Effector memory CD8-positive, alpha-beta T cell (primary cell): ENCODE results near the gene LRCOL1.

Experiments used
- ATAC-seq: fragments of 150-1000 bp; cut with Tn5 transposase; replicated peaks from 2 replicates; pipeline ENCODE4 v1.10.0; 2021; ENCODE audit warnings: mild to moderate bottlenecking, moderate library complexity
- DNase-seq, 3 experiments: peaks; one replicate each; pipeline ENCODE4 v3.0.0; 2021
- H3K27ac Mint-ChIP-seq, 2 donors: one replicate each; pipeline ENCODE4 v1.8.0; 2022; ENCODE audit warnings: mild to moderate bottlenecking in 2 of 2, mixed read lengths in 2 of 2, moderate library complexity in 2 of 2
- H3K27me3 Mint-ChIP-seq, 2 donors: one replicate each; pipeline ENCODE4 v1.8.0; 2022; ENCODE audit warnings: mixed read lengths in 2 of 2
- H3K36me3 Mint-ChIP-seq: one replicate; pipeline ENCODE4 v1.8.0; 2022; ENCODE audit warnings: mild to moderate bottlenecking, moderate library complexity, mixed read lengths; ENCODE audit not compliant: insufficient read depth
- H3K4me1 Mint-ChIP-seq, 2 donors: one replicate each; pipeline ENCODE4 v1.8.0; 2022; ENCODE audit warnings: low read depth in 2 of 2, mixed read lengths in 2 of 2
- H3K4me3 Mint-ChIP-seq, 2 donors: one replicate each; pipeline ENCODE4 v1.8.0; 2022; ENCODE audit warnings: mild to moderate bottlenecking in 2 of 2, mixed read lengths in 2 of 2, moderate library complexity in 2 of 2
- H3K9me3 Mint-ChIP-seq, 2 donors: one replicate each; pipeline ENCODE4 v1.8.0; 2022; ENCODE audit warnings: mixed read lengths in 2 of 2

Gene LRCOL1

DNA sequence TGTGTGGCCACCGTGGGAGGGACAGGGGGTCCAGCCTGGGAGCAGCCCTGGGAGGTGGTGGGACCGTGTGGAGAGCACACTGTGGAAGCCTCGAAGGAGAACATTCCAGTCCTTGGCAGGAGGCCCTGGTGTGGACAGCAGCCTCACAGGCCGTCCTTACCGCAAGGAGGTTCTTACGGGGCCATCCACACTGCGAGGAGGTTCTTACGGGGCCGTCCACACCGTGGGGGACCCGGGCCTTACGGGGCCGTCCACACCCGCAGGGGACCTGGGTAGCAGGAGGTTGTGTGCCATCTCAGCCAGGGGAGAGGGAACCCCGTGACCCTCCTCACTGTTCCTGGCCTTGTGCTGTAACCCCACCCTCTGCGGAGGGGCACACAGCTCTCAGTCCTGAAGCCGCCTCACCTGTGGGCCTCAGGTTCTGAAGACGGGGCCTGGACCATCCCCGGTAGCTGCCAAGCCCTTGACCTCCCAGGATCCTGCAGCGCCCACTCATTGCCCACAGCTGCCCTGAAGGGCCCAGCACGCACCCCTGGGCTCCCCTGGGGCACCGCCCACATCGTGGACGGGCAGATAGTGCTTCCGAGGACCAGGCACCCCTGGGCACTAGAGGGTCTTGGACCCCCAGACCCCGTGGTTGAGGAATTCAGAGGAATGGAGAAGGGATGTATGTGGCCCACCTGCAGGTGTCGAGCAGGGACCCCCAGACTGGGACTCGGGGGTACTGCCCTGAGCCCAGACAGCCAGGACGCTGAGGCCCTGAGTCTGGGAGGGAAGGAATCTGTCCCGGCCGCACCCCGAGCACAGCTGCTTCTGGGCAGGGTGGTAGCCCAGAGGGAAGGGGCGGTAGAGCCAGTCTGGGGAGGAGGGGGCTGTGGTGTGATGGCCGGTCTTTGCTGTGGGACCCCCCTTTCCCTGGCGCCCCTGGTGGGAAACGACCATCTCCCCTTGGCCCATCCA is 37.3 kb downstream of the LRCOL1 start:
- no peak for DNase-seq
- no peak for ATAC-seq
- Mint-ChIP-seq H3K27me3 (no peaks in the 10 kb centered on the region), H3K9me3 (no peaks in the 10 kb centered on the region), H3K36me3 (peaks cover 18% of the 10 kb centered on the region), H3K4me1 (peaks cover 0 to 4% of the 10 kb centered on the region in 2 donors), H3K27ac (no peak overlapping the region), H3K4me3 (no peak overlapping the region)

GRCh38 chr12:132572106-132572505 is 38.3 kb downstream of the LRCOL1 start:
- Mint-ChIP-seq H3K27me3 (no peaks in the 10 kb centered on the region), H3K4me1 (peaks cover 0 to 4% of the 10 kb centered on the region in 2 donors), H3K36me3 (peaks cover 18% of the 10 kb centered on the region), H3K4me3 (no peak overlapping the region), H3K9me3 (no peaks in the 10 kb centered on the region), H3K27ac (no peak overlapping the region)
- no peak for DNase-seq
- no peak for ATAC-seq

DNA sequence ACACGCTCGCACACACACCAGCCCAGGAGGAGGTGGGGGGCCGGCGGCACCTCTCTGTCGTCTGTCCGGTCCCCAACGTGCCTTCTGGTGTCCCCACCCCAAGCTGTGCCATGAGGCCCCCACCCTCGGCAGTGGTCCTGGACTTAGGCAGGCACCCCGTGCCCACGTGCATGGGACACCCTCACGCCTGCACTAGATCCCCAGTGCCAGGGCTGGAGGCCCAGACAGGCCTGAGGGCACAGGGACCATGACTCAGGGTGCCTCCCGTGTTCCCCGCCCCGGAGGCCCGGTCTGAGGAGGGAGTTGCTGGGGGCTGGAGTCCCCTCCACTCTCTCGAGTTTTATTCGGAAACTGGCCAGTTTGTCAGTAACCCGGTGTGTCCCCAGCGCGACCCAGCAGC is 38.8 kb downstream of the LRCOL1 start:
- H3K4me3 Mint-ChIP-seq = no peak overlapping the region
- H3K36me3 Mint-ChIP-seq = peaks cover 18% of the 10 kb centered on the region
- no peaks in the 10 kb centered on the region for H3K9me3 Mint-ChIP-seq
- no peak overlapping the region for H3K27ac Mint-ChIP-seq
- ATAC-seq (no peak), DNase-seq (no peak)
- H3K27me3 Mint-ChIP-seq = no peaks in the 10 kb centered on the region
- peaks cover 0 to 4% of the 10 kb centered on the region in 2 donors for H3K4me1 Mint-ChIP-seq

GRCh38 chr12:132571051-132571450 is 39.3 kb downstream of the LRCOL1 start:
- peaks cover 0 to 4% of the 10 kb centered on the region in 2 donors for H3K4me1 Mint-ChIP-seq
- peaks cover 16% of the 10 kb centered on the region for H3K36me3 Mint-ChIP-seq
- H3K4me3 Mint-ChIP-seq = no peak overlapping the region
- no peaks in the 10 kb centered on the region for H3K27me3 Mint-ChIP-seq
- DNase-seq (no peak), ATAC-seq (no peak)
- no peaks in the 10 kb centered on the region for H3K9me3 Mint-ChIP-seq
- H3K27ac Mint-ChIP-seq = no peak overlapping the region

GRCh38 chr12:132570635-132571034 is 39.7 kb downstream of the LRCOL1 start:
- Mint-ChIP-seq H3K9me3 (no peaks in the 10 kb centered on the region), H3K27ac (no peak overlapping the region), H3K36me3 (peaks cover 19% of the 10 kb centered on the region), H3K4me1 (peaks cover under 1 to 4% of the 10 kb centered on the region in 2 donors), H3K4me3 (no peak overlapping the region), H3K27me3 (no peaks in the 10 kb centered on the region)
- no peak for ATAC-seq
- no peak for DNase-seq

GRCh38 chr12:132569856-132570480 is 40.4 kb downstream of the LRCOL1 start:
- Mint-ChIP-seq H3K9me3 (no peaks in the 10 kb centered on the region), H3K27me3 (no peaks in the 10 kb centered on the region), H3K4me3 (no peak overlapping the region), H3K4me1 (peaks cover 0 to 5% of the 10 kb centered on the region in 2 donors), H3K36me3 (peaks cover 17% of the 10 kb centered on the region), H3K27ac (no peak overlapping the region)
- ATAC-seq (no peak), DNase-seq (no peak)

DNA sequence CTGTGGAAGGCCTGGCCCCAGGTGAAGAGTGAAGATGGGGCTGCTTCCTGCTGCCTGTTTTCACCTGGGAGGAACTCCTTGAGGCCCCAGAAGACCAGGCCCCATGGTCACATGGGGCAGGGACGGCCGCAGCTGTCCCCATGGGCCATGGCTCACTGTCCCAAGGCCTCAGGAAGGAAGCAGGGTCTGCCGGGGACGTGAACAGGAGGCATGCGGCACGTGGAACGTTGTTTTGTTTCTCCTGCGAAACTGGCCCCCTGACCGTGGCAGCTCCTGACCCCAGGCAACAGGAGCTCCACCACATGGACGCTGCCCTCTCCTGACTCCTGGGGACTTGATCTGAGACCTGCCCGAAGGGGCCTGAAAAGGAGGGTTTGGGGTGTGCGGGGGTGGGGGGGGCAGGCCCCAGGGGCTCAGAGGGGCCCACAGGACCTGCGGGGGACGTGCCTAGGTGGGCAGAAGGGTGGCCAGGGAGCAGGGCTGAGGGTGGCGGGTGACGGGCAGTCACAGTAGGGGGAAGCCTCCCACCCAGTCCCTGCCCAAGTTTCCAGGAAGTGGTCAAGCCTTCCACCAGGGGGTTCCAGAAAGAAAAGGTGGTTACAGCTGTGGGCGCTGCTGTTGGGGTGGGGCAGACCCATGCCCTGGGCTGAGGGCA is 41.4 kb downstream of the LRCOL1 start:
- Mint-ChIP-seq H3K27me3 (no peaks in the 10 kb centered on the region), H3K4me1 (peaks cover 0 to 5% of the 10 kb centered on the region in 2 donors), H3K9me3 (no peaks in the 10 kb centered on the region), H3K4me3 (no peak overlapping the region), H3K36me3 (peaks cover 9% of the 10 kb centered on the region), H3K27ac (peak overlapping the region in 1 of 2 donors; percentile 56)
- ATAC-seq (no peak), DNase-seq (no peak)

- no peaks in the 10 kb centered on the region for H3K9me3 Mint-ChIP-seq
- DNase-seq (no peak), ATAC-seq (no peak)
- H3K36me3 Mint-ChIP-seq = peaks cover 11% of the 10 kb centered on the region
- peak overlapping the region in 1 of 2 donors; percentile 56 for H3K27ac Mint-ChIP-seq
- H3K27me3 Mint-ChIP-seq = no peaks in the 10 kb centered on the region
- no peak overlapping the region for H3K4me3 Mint-ChIP-seq
- peaks cover 3 to 5% of the 10 kb centered on the region in 2 donors for H3K4me1 Mint-ChIP-seq
These were observed 42.1 kb downstream of the LRCOL1 start for GRCh38 chr12:132568301-132568700.

DNA sequence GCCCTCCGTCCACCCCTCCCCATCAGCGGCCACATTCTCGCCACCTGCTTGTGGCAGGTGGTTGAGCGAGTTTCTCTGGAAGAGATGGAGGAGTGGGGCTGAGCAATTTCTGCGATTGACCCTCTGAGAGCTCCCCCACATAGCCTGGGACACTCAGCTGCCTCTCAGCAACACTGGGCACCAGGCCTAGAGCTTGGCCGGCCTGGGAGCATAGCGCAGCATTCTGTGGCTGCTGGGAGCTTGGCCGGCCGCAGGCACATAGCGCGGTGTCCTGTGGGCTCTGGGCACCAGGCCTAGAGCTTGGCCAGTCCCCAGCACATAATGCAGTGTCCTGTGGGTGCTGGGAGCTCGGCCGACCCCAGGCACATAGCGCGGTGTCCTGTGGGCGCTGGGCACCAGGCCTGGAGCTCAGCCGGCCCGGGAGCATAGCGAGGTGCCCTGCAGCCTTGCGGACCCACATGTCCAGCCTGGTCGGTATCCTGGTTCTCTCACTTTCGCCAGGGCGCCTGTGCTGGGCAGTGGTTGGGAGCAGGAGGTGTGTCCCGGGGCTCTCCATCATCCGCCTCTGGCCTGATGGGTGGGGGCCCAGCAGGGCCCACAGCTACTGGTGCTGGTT is 43.8 kb downstream of the LRCOL1 start:
- Mint-ChIP-seq H3K36me3 (peaks cover 13% of the 10 kb centered on the region), H3K27me3 (no peaks in the 10 kb centered on the region), H3K4me1 (peaks cover 3 to 5% of the 10 kb centered on the region in 2 donors), H3K9me3 (no peaks in the 10 kb centered on the region), H3K27ac (no peak overlapping the region), H3K4me3 (no peak overlapping the region)
- DNase-seq (no peak), ATAC-seq (no peak)

- Mint-ChIP-seq H3K27me3 (no peaks in the 10 kb centered on the region), H3K36me3 (peaks cover 13% of the 10 kb centered on the region), H3K27ac (no peak overlapping the region), H3K4me1 (peaks cover 3 to 5% of the 10 kb centered on the region in 2 donors), H3K9me3 (no peaks in the 10 kb centered on the region), H3K4me3 (no peak overlapping the region)
- no peak for ATAC-seq
- DNase-seq = no peak
These were observed 45.0 kb downstream of the LRCOL1 start for GRCh38 chr12:132565365-132565764.

DNA sequence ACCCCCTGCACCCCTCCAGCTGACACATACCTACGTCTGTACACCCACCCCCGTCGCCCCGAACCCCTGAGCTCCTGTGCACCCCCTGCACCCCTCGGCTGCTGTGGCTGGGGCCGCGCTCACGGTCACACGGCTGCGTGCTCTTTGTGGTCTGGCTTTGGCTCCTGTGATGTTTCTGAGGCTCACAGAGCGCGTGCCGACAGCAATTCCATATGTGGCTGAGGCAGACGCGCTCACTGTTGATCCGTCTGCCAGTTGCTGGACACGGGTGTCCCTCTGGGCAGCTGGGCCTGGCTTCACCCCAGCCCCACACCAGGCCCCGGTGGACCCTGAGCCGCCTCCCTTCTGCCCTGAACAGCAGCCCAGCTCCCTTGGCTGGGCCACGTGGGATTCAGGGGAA is 46.5 kb downstream of the LRCOL1 start:
- Mint-ChIP-seq H3K27ac (no peak overlapping the region), H3K36me3 (peaks cover 18% of the 10 kb centered on the region), H3K9me3 (no peaks in the 10 kb centered on the region), H3K27me3 (peaks cover 0 to 4% of the 10 kb centered on the region in 2 donors), H3K4me1 (peaks cover 7 to 8% of the 10 kb centered on the region in 2 donors), H3K4me3 (no peak overlapping the region)
- no peak for DNase-seq
- ATAC-seq = no peak

GRCh38 chr12:132562489-132563021 is 47.8 kb downstream of the LRCOL1 start:
- Mint-ChIP-seq H3K27me3 (peaks cover 0 to 13% of the 10 kb centered on the region in 2 donors), H3K36me3 (peaks cover 15% of the 10 kb centered on the region), H3K9me3 (no peaks in the 10 kb centered on the region), H3K4me3 (no peak overlapping the region), H3K27ac (no peak overlapping the region), H3K4me1 (peaks cover 11 to 13% of the 10 kb centered on the region in 2 donors)
- DNase-seq (no peak), ATAC-seq (no peak)
